Chondrocyte (in vitro differentiated cells): ENCODE results near the gene IKZF1. TPM values are rescaled to one million over a fixed set of nuclear protein-coding genes. Genes with fewer than 3 reads are reported as not detected.

ENCODE experiments used
- DNase-seq: peaks from one replicate; pipeline ENCODE4 v3.0.0; 2021; ENCODE audit warnings: mixed read lengths, low spot score
- H3K27ac Mint-ChIP-seq: one replicate; pipeline ENCODE4 v1.8.0; 2021; ENCODE audit warnings: mild to moderate bottlenecking, moderate library complexity, mixed read lengths; ENCODE audit not compliant: unreplicated experiment
- H3K27me3 Mint-ChIP-seq: 2 replicates; pipeline ENCODE4 v1.8.0; 2021; ENCODE audit warnings: low read depth, mixed read lengths
- H3K36me3 Mint-ChIP-seq: 2 replicates; pipeline ENCODE4 v1.8.0; 2021; ENCODE audit warnings: low read depth, mixed read lengths
- H3K4me1 Mint-ChIP-seq: 2 replicates; pipeline ENCODE4 v1.8.0; 2021; ENCODE audit warnings: low read depth, mild to moderate bottlenecking, mixed read lengths
- H3K4me3 Mint-ChIP-seq: one replicate; pipeline ENCODE4 v1.8.0; 2021; ENCODE audit warnings: mild to moderate bottlenecking, moderate library complexity, mixed read lengths; ENCODE audit not compliant: unreplicated experiment
- H3K9me3 Mint-ChIP-seq: 2 replicates; pipeline ENCODE4 v1.8.0; 2021; ENCODE audit warnings: low read depth, mixed read lengths
- CTCF ChIP-seq: fragments of 200-600 bp; sonication (generic); IDR thresholded peaks from 2 replicates; pipeline ENCODE4 v1.5.0; 2021; ENCODE audit warnings: antibody characterized with exemption, mild to moderate bottlenecking, moderate library complexity
- total RNA-seq: library from RNA; stranded (reverse); gene quantifications from 3 replicates; pipeline ENCODE4 v1.2.1, GENCODE V29; 2021

IKZF1 gene
- total RNA-seq, 1 donor from 2014 or later: not detected

GRCh38 chr7:50405221-50405620 lies 100.7 kb downstream of the IKZF1 start:
- H3K36me3 Mint-ChIP-seq: no peaks in the 10 kb centered on the region
- no peak for TF ChIP-seq CTCF
- H3K27me3 Mint-ChIP-seq: peaks cover 66% of the 10 kb centered on the region
- no peaks in the 10 kb centered on the region for H3K9me3 Mint-ChIP-seq
- H3K27ac Mint-ChIP-seq: no peak overlapping the region
- DNase-seq: no peak
- no peaks in the 10 kb centered on the region for H3K4me1 Mint-ChIP-seq
- H3K4me3 Mint-ChIP-seq: no peak overlapping the region

GRCh38 chr7:50406935-50407334 lies 102.4 kb downstream of the IKZF1 start:
- Mint-ChIP-seq H3K27ac (no peak overlapping the region), H3K4me3 (no peak overlapping the region), H3K4me1 (no peaks in the 10 kb centered on the region), H3K9me3 (no peaks in the 10 kb centered on the region), H3K36me3 (no peaks in the 10 kb centered on the region), H3K27me3 (peaks cover 54% of the 10 kb centered on the region)
- no peak for DNase-seq
- TF ChIP-seq CTCF: no peak

- DNase-seq: no peak
- H3K9me3 Mint-ChIP-seq: no peaks in the 10 kb centered on the region
- H3K27me3 Mint-ChIP-seq: peaks cover 37% of the 10 kb centered on the region
- no peak for TF ChIP-seq CTCF
- no peak overlapping the region for H3K27ac Mint-ChIP-seq
- no peak overlapping the region for H3K4me3 Mint-ChIP-seq
- H3K36me3 Mint-ChIP-seq: no peaks in the 10 kb centered on the region
- no peaks in the 10 kb centered on the region for H3K4me1 Mint-ChIP-seq
Measured at GRCh38 chr7:50409856-50410745, 105.6 kb downstream of the IKZF1 start.

- H3K9me3 Mint-ChIP-seq: no peaks in the 10 kb centered on the region
- H3K4me3 Mint-ChIP-seq: no peak overlapping the region
- H3K36me3 Mint-ChIP-seq: no peaks in the 10 kb centered on the region
- no peak overlapping the region for H3K27ac Mint-ChIP-seq
- peaks cover 29% of the 10 kb centered on the region for H3K27me3 Mint-ChIP-seq
- TF ChIP-seq CTCF: no peak
- no peaks in the 10 kb centered on the region for H3K4me1 Mint-ChIP-seq
- DNase-seq: no peak
Measured at GRCh38 chr7:50411332-50411731, 106.8 kb downstream of the IKZF1 start.

- Mint-ChIP-seq H3K36me3 (no peaks in the 10 kb centered on the region), H3K4me3 (no peak overlapping the region), H3K27me3 (peaks cover 13% of the 10 kb centered on the region), H3K27ac (no peak overlapping the region), H3K4me1 (no peaks in the 10 kb centered on the region), H3K9me3 (no peaks in the 10 kb centered on the region)
- no peak for DNase-seq
- TF ChIP-seq CTCF: no peak
Measured at GRCh38 chr7:50412973-50413372, 108.5 kb downstream of the IKZF1 start.
